HepG2 (cell line): ENCODE measurements around the gene EIF4ENIF1. TPM values are rescaled to one million over a fixed set of nuclear protein-coding genes. Genes with fewer than 3 reads are reported as not detected.

ENCODE experiments used
- ATAC-seq: fragments of 200-7000 bp; cut with Tn5 transposase; 3 replicates; pipeline ENCODE4 v1.9.1; 2020; ENCODE audit warnings: mild to moderate bottlenecking, moderate library complexity
- BruUV-seq: library from RNA; stranded (reverse); fragments of 400-500 nt; replicated peaks from 2 replicates; lab custom pipeline; 2021; lab: Mats Ljungman, UMichigan
- CTCF ChIA-PET: fragments of 300-600 bp; formaldehyde crosslinking; extraction: SDS; loops from one replicate; lab custom pipeline; 2021; ENCODE audit warnings: low total read pairs, inconsistent platforms, low intra/inter-chr PET ratio; lab: Yijun Ruan, JAX
- POLR2A ChIA-PET: fragments of 350-600 bp; sonication (Branson Sonifier 250); formaldehyde crosslinking; loops from one replicate; lab custom pipeline; 2020; ENCODE audit warnings: antibody characterized with exemption, inconsistent platforms; lab: Yijun Ruan, JAX
- DNase-seq: peaks from one replicate; pipeline ENCODE4 v3.0.0-alpha.2; 2015; ENCODE audit warnings: low spot score
- FAIRE-seq: peaks from 3 replicates; lab custom pipeline; 2011; peaks lifted over from hg19 to GRCh38; lab: Jason Lieb, UNC
- H2AFZ ChIP-seq: one replicate; pipeline ENCODE4 v1.6.1; 2011; ENCODE audit warnings: low read length, inconsistent platforms
- H3K27ac ChIP-seq: fragments of 300-600 bp; 3 replicates; pipeline ENCODE4 v1.8.0; 2011; ENCODE audit warnings: mixed run types, mild to moderate bottlenecking, mixed read lengths, low read length, inconsistent platforms; ENCODE audit not compliant: insufficient read depth; ENCODE audit errors: extremely low read length
- H3K27me3 ChIP-seq, 2 experiments: fragments of 200-600 bp in 1 of 2; 2 replicates in 1 of 2; 3 replicates in 1 of 2; pipeline versions ENCODE4 v1.6.0 to v1.8.0; 2011; ENCODE audit warnings: low read length in 2 of 2, mild to moderate bottlenecking in 2 of 2, moderate library complexity in 2 of 2, inconsistent platforms in 1 of 2; ENCODE audit not compliant: insufficient read depth in 2 of 2, control insufficient read depth in 1 of 2
- H3K36me3 ChIP-seq, 2 experiments: fragments of 200-600 bp in 1 of 2; replicated peaks in 1 of 2; 2 replicates in 1 of 2; 3 replicates in 1 of 2; pipeline versions ENCODE4 v1.5.1 to v1.8.0; 2011; ENCODE audit warnings: low read length in 2 of 2, inconsistent platforms in 1 of 2; ENCODE audit not compliant: insufficient read depth in 2 of 2, control insufficient read depth in 1 of 2
- H3K4me1 ChIP-seq: 2 replicates; pipeline ENCODE4 v1.5.1; 2012; ENCODE audit warnings: low read length, inconsistent platforms; ENCODE audit not compliant: insufficient read depth
- H3K4me2 ChIP-seq: 2 replicates; pipeline ENCODE4 v1.6.0; 2011; ENCODE audit warnings: low read depth, low read length, inconsistent platforms
- H3K4me3 ChIP-seq, 3 experiments: fragments of 200-600 bp in 1 of 3; sonication (generic), shearing (Covaris generic) in 1 of 3; replicated peaks in 1 of 3; 2 replicates each; pipeline ENCODE4 v1.5.1; 2011 to 2016; ENCODE audit warnings: low read length in 3 of 3, inconsistent platforms in 2 of 3, low read depth in 2 of 3, mild to moderate bottlenecking in 2 of 3, control low read depth in 1 of 3, mixed read lengths in 1 of 3; ENCODE audit not compliant: insufficient read depth in 1 of 3
- H3K79me2 ChIP-seq: one replicate; pipeline ENCODE4 v1.6.1; 2011; ENCODE audit warnings: low read length, inconsistent platforms; ENCODE audit not compliant: insufficient read depth
- H3K9ac ChIP-seq: 2 replicates; pipeline ENCODE4 v1.6.0; 2011; ENCODE audit warnings: mild to moderate bottlenecking, low read depth, low read length, inconsistent platforms; ENCODE audit not compliant: insufficient read depth
- H3K9me3 ChIP-seq: 2 replicates; pipeline ENCODE4 v1.5.1; 2012; ENCODE audit warnings: mild to moderate bottlenecking, low read length
- H4K20me1 ChIP-seq: 2 replicates; pipeline ENCODE4 v1.6.0; 2011; ENCODE audit warnings: inconsistent platforms, mild to moderate bottlenecking, low read length, moderate library complexity; ENCODE audit not compliant: insufficient read depth
- EEA1 ChIP-seq: sonication (generic); formaldehyde crosslinking; IDR thresholded peaks from 2 replicates; pipeline ENCODE4 v1.5.1; 2020; ENCODE audit warnings: mild to moderate bottlenecking, missing genetic modification reagents, borderline replicate concordance
- KDM3A ChIP-seq: IDR thresholded peaks from 2 replicates; pipeline ENCODE4 v1.6.1; 2018; ENCODE audit warnings: low read depth, missing compliant biosample characterization
- NFKB2 ChIP-seq: sonication (generic); formaldehyde crosslinking; IDR thresholded peaks from 2 replicates; pipeline ENCODE4 v1.4.0; 2020; ENCODE audit warnings: missing genetic modification reagents, borderline replicate concordance
- ZNF263 ChIP-seq: sonication (generic); formaldehyde crosslinking; IDR thresholded peaks from 2 replicates; pipeline ENCODE4 v1.4.0; 2020; ENCODE audit warnings: missing genetic modification reagents
- WGBS: methylation state at CpG from one replicate; pipeline ENCODE4 v1.1.6; 2017; ENCODE audit warnings: low lambda C conversion rate; 5-methylcytosine and 5-hydroxymethylcytosine counted together
- in situ Hi-C: cut with HindIII; loops from 2 replicates; pipeline ENCODE4 v1.10.0; 2017; ENCODE audit warnings: low pct_unique_long_range_greater_than_20kb; ENCODE audit not compliant: extremely low pct_ligation_motif_present
- intact Hi-C: fragments of 100-400 bp; cut with micrococcal nuclease; formaldehyde crosslinking; loops from one replicate; pipeline ENCODE4 v1.10.0; 2022; ENCODE audit not compliant: unreplicated experiment
- polyA plus RNA-seq, 8 experiments: library from polyadenylated mRNA; depleted of rRNA in 3 of 8; stranded (reverse) in 7 of 8; unstranded in 1 of 8; fragments of >200 nt; fragmentation: Illumina TruSeq in 4 of 8; extraction: Trizol in 4 of 8; gene quantifications; 2 replicates each; pipeline versions ENCODE4 v1.2.1 to v1.2.3, GENCODE V29; 2011 to 2016; ENCODE audit warnings: low read depth in 4 of 8, missing spikeins in 1 of 8, mixed read lengths in 1 of 8; ENCODE audit not compliant: insufficient read depth in 1 of 8
- total RNA-seq, 5 experiments: library from RNA; depleted of rRNA; stranded (reverse); fragments of >200 nt; fragmentation: Illumina TruSeq; extraction: Trizol; gene quantifications; 2 replicates each; pipeline ENCODE4 v1.2.3, GENCODE V29; 2016; ENCODE audit warnings: low read depth in 1 of 5
- TF ChIP-seq, protein P1 (sequence below): sonication (generic); formaldehyde crosslinking; IDR thresholded peaks from 2 replicates; pipeline ENCODE4 v1.5.0; 2020; ENCODE audit warnings: missing genetic modification reagents, mild to moderate bottlenecking, borderline replicate concordance
- TF ChIP-seq, protein P2 (sequence below): sonication (generic); formaldehyde crosslinking; IDR thresholded peaks from 2 replicates; pipeline ENCODE4 v1.5.1; 2020; ENCODE audit warnings: missing genetic modification reagents, mild to moderate bottlenecking, borderline replicate concordance

The EIF4ENIF1 gene
- total and polyA plus RNA-seq, 2 of the 13 experiments (the other 11 are each of a cell fraction or from before 2014, with no cell fraction given) = 11.9 to 12.3 TPM

DNA sequence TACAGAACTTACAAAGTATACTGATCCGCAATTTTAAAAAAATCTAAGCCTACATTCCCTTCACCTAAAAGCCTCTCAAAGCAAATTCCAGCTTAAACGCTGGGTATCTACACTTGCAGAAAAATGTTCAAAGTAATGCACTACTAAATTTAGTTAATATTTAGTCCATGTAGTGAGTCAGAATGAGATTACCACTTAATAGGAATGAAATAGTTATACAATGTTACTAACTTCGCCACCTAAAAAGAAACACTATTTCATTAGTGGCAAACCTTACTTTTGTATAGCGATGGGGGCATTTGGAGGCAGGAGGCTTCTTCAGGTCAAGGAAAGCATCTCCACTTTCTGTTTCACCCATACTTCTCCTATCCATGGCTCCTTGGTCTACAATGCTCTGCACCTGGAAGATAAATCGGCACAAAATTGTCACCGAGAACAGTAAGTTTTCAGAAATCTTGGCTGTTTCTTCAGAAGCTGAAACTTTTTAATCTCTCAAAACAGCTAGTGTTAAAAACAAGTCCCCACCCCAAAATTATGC lies 1.2 kb downstream of the EIF4ENIF1 start:
- Histone ChIP-seq H3K4me2 (peak overlapping the region; percentile 77), H3K9me3 (no peaks in the 10 kb centered on the region), H3K27me3 (no peaks in the 10 kb centered on the region), H4K20me1 (no peaks in the 10 kb centered on the region), H3K79me2 (peaks cover 40% of the 10 kb centered on the region), H3K36me3 (peaks cover 1 to 21% of the 10 kb centered on the region in 2 experiments; a peak in 4 of 5 replicates), H3K4me3 (peak overlapping the region; percentile 73 to 97 (median 79); a peak in 5 of 6 replicates), H3K9ac (peak overlapping the region; percentile 92), H3K4me1 (peaks cover 46% of the 10 kb centered on the region), H3K27ac (peak overlapping the region; percentile 89), H2AFZ (no peak overlapping the region)
- TF ChIP-seq, protein P1, sequence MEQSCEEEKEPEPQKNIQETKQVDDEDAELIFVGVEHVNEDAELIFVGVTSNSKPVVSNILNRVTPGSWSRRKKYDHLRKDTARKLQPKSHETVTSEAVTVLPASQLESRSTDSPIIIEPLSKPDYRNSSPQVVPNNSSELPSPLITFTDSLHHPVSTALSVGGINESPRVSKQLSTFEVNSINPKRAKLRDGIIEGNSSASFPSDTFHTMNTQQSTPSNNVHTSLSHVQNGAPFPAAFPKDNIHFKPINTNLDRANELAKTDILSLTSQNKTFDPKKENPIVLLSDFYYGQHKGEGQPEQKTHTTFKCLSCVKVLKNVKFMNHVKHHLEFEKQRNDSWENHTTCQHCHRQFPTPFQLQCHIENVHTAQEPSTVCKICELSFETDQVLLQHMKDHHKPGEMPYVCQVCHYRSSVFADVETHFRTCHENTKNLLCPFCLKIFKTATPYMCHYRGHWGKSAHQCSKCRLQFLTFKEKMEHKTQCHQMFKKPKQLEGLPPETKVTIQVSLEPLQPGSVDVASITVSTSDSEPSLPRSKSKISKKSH (CRISPR knock-in tag) = no peak
- TF ChIP-seq KDM3A (CRISPR knock-in tag) (no peak), NFKB2 (CRISPR knock-in tag) (no peak), EEA1 (no peak), ZNF263 (CRISPR knock-in tag) (no peak)
- TF ChIP-seq, protein P2, sequence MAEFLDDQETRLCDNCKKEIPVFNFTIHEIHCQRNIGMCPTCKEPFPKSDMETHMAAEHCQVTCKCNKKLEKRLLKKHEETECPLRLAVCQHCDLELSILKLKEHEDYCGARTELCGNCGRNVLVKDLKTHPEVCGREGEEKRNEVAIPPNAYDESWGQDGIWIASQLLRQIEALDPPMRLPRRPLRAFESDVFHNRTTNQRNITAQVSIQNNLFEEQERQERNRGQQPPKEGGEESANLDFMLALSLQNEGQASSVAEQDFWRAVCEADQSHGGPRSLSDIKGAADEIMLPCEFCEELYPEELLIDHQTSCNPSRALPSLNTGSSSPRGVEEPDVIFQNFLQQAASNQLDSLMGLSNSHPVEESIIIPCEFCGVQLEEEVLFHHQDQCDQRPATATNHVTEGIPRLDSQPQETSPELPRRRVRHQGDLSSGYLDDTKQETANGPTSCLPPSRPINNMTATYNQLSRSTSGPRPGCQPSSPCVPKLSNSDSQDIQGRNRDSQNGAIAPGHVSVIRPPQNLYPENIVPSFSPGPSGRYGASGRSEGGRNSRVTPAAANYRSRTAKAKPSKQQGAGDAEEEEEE = no peak
- no peak for ATAC-seq
- FAIRE-seq = peak; percentile 12
- TSS peak; percentile 50 for BruUV-seq
- intact Hi-C loops = no loop called here
- DNase-seq = no peak
- CTCF ChIA-PET = no interaction called here
- in situ Hi-C loops = no loop called here
- 70% methylated on average over 6 of the region's 6 CpGs for WGBS
- POLR2A ChIA-PET = interaction anchor here (1.2 kb wide), 1 partner anchor 89 kb away, joined by 4 read pairs; the partner anchor contains the start of gene DRG1
